Kidney capillary endothelial cell (primary cell): ENCODE results near the gene DYRK2.
A peak's percentile ranks its signal among the peaks of the same experiment; 100 is the strongest.

Experiments used
- DNase-seq: peaks from one replicate; pipeline ENCODE4 v3.0.0-alpha.2; 2018; ENCODE audit warnings: low spot score

DYRK2 gene

GRCh38 chr12:67648521-67649260 is at the start of gene DYRK2:
TSS of gene DYRK2 (plus strand) at chr12:67648745. CDS start at chr12:67649134, 389 bp downstream.
- DNase-seq: peak; percentile 62

DNA sequence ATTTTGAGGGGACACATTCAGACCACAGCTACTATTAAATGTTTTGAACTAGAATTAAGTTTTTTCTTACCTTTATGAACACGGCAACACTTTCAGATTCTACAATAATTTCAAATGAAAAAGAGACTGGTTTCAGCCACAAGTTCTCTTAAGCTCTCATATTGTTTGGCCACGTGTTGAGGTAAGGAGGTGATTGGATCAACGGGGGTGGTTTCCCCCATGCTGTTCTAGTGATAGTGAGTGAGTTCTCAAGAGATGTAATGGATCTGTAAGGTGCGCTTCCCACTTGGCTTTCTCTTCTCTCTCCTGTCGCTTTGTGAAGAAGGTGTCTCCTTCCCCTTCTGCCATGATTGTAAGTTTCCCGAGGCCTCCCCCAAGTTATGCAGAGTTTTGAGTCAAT is 48.9 kb upstream of the DYRK2 start:
- no peak for DNase-seq

GRCh38 chr12:67601126-67601525 is 47.4 kb upstream of the DYRK2 start:
- DNase-seq: no peak

DNA sequence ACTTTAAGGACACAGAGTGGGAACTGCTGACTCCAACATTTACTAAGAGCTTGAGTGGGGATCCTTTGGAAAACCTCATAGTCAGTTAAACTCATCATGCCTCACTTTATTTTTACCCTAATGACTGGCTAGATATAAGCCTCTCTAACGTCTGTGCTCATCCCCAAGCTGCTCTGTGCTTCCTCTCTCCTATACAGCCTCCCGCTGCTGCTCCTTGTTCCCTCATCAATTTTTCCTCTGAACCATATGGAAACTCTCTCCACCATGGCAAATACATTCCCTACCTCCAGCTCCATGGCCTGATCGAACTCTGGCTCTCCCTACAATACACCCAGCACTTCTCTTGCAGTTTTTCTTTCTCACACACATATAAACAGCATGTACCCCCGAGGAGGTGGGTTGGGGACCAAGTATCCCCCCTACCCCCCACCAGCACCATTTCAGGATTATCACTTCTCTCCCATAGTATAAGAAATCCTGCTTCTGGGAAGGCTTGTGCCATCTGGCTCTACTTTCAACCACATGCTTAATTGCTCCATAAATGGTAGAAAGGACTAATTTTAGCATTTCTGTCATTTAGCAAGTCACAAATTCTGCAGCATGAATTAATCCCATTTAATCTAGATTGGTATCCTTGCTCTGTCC is 39.2 kb upstream of the DYRK2 start:
- no peak for DNase-seq

DNA sequence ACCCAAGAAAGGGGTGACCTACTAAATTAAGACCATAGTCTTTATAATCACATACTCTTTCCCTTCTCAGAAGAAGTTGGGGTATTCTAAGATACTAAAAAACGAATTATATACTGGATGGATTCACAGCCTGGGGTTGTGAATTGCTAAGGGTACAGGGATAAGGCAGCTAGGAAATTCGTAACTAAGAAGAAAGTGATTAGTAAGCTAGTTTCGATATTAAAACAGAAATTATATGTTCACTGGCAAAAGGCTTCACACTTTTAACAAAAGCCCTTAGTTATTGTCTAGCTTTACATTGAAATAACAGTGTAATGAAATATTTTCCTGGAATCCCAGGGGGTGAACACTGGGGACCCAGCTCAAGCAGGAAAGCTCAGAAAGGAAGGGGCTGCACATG is 35.5 kb upstream of the DYRK2 start:
- no peak for DNase-seq

GRCh38 chr12:67617629-67618028 is 30.9 kb upstream of the DYRK2 start:
- DNase-seq: no peak

- no peak for DNase-seq
These were observed 30.2 kb upstream of the DYRK2 start for GRCh38 chr12:67618303-67618702.

DNA sequence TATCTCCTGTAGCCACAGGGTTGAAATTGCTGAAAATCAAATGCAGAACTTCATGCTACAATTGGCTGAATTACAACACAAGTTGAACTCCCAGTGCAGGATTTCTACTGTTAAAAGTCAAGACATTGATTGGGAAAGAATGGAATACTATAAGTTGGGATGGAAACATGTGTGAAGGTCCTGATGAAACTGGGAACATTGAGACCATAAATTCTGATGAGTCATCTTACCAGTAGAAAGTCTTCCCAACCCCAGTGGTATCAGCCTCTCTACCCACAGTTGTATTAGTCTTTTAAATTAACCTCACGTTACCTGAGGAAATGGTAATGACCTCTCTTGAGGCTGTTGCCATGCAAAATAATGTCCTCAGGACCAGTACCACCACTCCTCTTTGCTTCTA is 27.4 kb upstream of the DYRK2 start:
- no peak for DNase-seq

- no peak for DNase-seq
These were observed 26.6 kb upstream of the DYRK2 start for GRCh38 chr12:67621926-67622325.

- no peak for DNase-seq
These were observed 25.3 kb upstream of the DYRK2 start for GRCh38 chr12:67623259-67623658.

- DNase-seq: no peak
These were observed 24.2 kb upstream of the DYRK2 start for GRCh38 chr12:67624355-67624754.

- DNase-seq: no peak
These were observed 23.5 kb upstream of the DYRK2 start for GRCh38 chr12:67625004-67625403.

GRCh38 chr12:67626156-67626555 is 22.4 kb upstream of the DYRK2 start:
- DNase-seq: no peak

DNA sequence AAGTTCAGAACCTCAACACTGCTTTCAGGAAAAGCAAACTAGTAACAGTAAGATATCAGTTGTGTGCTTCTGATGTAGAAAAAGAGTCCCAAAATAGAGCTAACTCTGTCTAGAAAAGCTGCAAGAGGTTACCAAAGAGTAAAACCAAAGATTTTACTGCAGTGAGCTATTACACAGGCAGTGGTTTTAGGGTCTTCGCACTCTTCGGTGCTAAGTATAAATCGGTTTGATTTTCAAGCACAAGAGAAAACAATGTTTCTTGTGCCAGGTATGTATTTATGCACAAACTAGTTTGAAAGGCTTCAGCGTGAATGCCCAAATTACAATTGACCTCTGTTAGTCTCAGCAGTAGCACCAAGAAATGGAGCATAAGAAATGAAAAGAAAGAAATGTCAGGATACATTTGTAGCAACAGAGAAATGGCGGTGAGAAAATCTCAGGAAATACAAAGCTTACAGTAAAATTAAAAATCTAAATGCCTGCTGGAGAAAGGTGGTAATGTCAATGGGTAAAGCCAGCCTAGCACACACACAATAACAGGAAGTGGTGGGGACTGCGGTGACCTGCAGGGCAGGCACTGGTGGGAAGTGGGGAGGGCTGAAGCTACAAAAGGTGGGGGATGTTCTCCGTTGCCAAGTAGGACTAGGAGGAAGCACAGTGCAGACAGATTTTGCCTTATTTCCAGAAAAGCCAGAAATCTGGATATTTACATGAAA is 18.0 kb upstream of the DYRK2 start:
- DNase-seq: peak; percentile 34

GRCh38 chr12:67632005-67632404 is 16.5 kb upstream of the DYRK2 start:
- DNase-seq: no peak

GRCh38 chr12:67633024-67633610 is 15.4 kb upstream of the DYRK2 start:
- no peak for DNase-seq

- no peak for DNase-seq
These were observed 14.8 kb upstream of the DYRK2 start for GRCh38 chr12:67633708-67634107.

- DNase-seq: no peak
These were observed 14.2 kb upstream of the DYRK2 start for GRCh38 chr12:67634303-67634761.

DNA sequence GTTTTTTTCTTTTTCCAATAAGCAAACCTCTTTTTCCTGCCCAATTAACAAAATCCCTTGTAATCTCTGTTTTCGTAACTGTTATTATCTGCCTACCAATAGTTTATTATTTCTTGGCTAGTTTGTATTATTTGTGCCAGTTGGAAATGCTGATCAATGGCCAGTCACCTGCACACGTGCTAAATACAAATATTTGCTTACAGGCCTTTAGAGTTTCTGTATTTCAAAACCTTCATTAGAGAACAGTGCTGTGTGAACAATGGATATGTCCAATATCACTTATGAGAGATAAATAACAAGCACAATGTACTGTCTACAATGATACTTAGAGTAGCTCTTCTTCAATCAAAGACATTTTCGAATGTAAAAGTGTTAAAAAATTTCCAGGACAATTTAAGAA is 10.8 kb upstream of the DYRK2 start:
- no peak for DNase-seq

- no peak for DNase-seq
These were observed 9.9 kb upstream of the DYRK2 start for GRCh38 chr12:67638694-67639093.

DNA sequence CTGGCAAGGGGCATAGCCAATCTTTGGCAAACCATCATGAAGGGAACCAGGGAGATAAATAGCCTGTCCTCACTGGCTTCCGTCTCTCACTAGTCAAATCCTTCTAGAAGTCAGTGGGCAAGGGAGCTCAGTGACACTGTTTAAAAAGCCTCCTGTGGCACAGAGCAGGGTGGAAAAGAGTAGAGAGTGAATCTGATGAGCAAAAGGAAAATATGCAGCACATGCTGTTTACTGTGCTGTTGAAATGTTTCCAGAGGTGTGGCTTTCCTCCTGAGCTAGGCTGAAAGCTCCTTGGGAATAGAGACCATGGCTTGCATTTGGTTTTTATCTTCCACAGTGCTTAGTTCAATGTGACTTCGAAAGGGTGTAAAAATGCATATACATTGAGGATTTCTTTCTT is 7.7 kb upstream of the DYRK2 start:
- no peak for DNase-seq

- DNase-seq: no peak
These were observed 3.4 kb upstream of the DYRK2 start for GRCh38 chr12:67645126-67645525.

- no peak for DNase-seq
These were observed 2.9 kb upstream of the DYRK2 start for GRCh38 chr12:67645601-67646000.
